H7 (cell line): ENCODE results near the gene C12orf54. TPM values are rescaled to one million over a fixed set of nuclear protein-coding genes. Genes with fewer than 3 reads are reported as not detected.
"Not testable (repeated sequence)": the region's sequence is repeated elsewhere in the genome, so short reads cannot be mapped to it uniquely, and the experiment has no call there.

Experiments used
- DNase-seq: peaks from one replicate; pipeline ENCODE4 v3.0.0; 2012
- H3K27me3 ChIP-seq: 2 replicates; pipeline ENCODE4 v1.6.0; 2011; ENCODE audit warnings: mild to moderate bottlenecking, low read length; ENCODE audit not compliant: control insufficient read depth, insufficient read depth
- H3K36me3 ChIP-seq: replicated peaks from 2 replicates; pipeline ENCODE4 v1.5.1; 2011; ENCODE audit warnings: low read length; ENCODE audit not compliant: control insufficient read depth, insufficient read depth
- H3K4me3 ChIP-seq: 2 replicates; pipeline ENCODE4 v1.5.1; 2011; ENCODE audit warnings: low read depth, mild to moderate bottlenecking, control low read depth, low read length, moderate library complexity; ENCODE audit not compliant: insufficient read depth
- total RNA-seq: library from RNA; depleted of rRNA; stranded (reverse); fragments of >200 nt; shearing (Covaris generic); gene quantifications from 2 replicates; pipeline ENCODE4 v1.2.3, GENCODE V29; 2014; rRNA removed

Gene C12orf54
- not detected in 2 replicates for total RNA-seq

DNA sequence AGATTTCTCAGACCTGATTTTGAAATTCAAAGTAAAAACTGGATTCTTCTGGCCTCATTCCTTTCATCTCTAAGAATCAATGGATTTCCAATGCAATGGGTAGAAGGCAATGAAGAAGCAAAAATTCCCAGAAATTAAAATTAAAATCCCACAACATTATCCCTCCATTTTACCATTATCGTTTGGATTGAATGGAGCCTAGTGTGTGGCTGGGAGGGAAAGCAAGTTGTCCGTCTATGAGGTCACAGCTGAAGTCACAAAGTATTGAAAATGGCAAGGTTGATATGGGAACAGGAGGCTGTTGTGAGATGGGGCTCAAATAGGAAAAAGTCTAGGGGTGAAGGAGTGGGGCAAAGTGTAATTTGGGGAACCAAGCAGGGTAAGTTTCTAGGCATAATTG lies at the start of gene C12orf54:
C12orf54 (plus strand) TSS at position 301 of the 400 bp plus-strand sequence. CDS start 799 bp downstream, outside the sequence.
- Histone ChIP-seq H3K27me3 (no peaks in the 10 kb centered on the region; the same call in 1 of the 2 replicates), H3K4me3 (no peak within 1 kb of the TSS), H3K36me3 (no peaks in the 10 kb centered on the region)
- no peak for DNase-seq

GRCh38 chr12:48434016-48434415 lies 48.3 kb upstream of the C12orf54 start:
- not testable (repeated sequence) for H3K27me3 ChIP-seq, H3K36me3 ChIP-seq, H3K4me3 ChIP-seq, DNase-seq

- Histone ChIP-seq H3K4me3 (no peak overlapping the region), H3K36me3 (no peaks in the 10 kb centered on the region), H3K27me3 (no peaks in the 10 kb centered on the region)
- DNase-seq: no peak
Measured at GRCh38 chr12:48441069-48441468, 41.2 kb upstream of the C12orf54 start.

- Histone ChIP-seq H3K36me3 (no peaks in the 10 kb centered on the region), H3K4me3 (no peak overlapping the region), H3K27me3 (no peaks in the 10 kb centered on the region)
- peak; percentile 32 for DNase-seq
Measured at GRCh38 chr12:48442179-48442847, 40.0 kb upstream of the C12orf54 start.

DNA sequence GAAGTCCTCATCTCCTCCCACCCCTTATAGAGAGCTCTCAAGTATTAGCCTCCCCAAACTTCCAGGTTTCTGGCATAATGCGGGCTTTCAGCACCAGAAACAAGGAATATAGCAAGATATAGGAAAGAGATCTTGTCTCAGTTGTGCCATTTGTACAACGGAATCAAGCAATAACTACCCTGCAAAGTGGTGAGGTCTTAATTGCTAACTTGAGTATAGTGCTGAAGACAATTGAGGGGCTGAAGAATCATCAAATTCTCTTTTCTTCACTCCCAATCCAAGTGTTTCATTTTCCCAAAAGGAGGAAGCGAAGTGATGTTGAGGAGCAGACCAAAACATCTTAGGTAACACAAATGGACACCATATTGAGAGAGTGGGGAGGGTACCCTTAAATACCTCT lies 36.8 kb upstream of the C12orf54 start:
- DNase-seq: no peak
- H3K27me3 ChIP-seq: no peaks in the 10 kb centered on the region
- H3K36me3 ChIP-seq: no peaks in the 10 kb centered on the region
- H3K4me3 ChIP-seq: no peak overlapping the region

DNA sequence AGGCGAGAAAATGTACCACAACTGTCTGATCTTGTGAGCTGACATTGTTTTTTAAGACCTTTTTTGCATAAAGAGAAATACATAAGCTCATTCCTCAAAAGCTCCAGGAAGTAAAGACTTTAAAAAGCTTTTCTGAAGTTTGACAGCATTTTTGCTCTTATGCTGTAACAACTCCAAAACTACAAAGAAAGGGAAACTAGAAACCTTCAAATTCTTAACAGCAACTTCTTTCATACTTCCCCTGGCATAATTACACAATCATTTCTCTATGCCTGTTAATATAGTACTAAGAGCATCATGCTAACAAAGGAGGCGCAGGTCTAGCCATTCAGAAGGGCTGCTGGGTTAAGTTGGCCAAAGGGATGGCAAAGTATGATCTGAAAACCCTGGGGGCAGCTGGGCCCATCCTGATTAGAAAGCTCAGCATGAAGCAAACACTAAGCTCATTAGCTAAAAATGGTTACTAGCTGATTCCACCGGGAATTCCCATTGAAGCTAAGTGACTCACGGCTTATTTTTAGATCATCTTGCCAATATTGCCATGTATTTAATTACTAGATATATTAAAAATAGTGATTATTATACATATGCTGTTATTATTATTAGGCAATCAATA lies 36.0 kb upstream of the C12orf54 start:
- peak; percentile 35 for DNase-seq
- Histone ChIP-seq H3K27me3 (no peaks in the 10 kb centered on the region), H3K36me3 (no peaks in the 10 kb centered on the region), H3K4me3 (no peak overlapping the region)

DNA sequence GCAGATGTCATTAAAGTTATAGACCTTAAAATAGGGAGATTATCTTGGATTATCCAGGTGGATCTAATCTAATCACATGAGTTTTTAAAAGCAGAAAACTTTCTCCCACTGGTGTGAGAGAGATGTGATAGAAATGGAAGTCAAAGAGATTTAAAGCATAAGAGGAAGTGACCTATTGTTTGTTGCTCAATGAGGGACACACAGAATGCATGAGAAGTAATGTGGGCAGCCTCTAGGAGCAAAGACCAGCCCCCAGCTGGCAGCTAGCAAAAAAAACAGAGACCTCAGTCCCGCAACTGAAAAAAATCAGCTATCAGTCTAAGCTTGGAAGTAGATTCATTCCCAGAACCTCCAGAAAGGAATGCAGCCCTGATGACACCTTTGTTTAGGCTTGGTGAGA lies 34.5 kb upstream of the C12orf54 start:
- no peak for DNase-seq
- no peaks in the 10 kb centered on the region for H3K27me3 ChIP-seq
- H3K4me3 ChIP-seq: no peak overlapping the region
- H3K36me3 ChIP-seq: no peaks in the 10 kb centered on the region

GRCh38 chr12:48451372-48451771 lies 30.9 kb upstream of the C12orf54 start:
- DNase-seq: no peak
- H3K36me3 ChIP-seq: no peaks in the 10 kb centered on the region
- no peaks in the 10 kb centered on the region; the same call in 1 of the 2 replicates for H3K27me3 ChIP-seq
- H3K4me3 ChIP-seq: no peak overlapping the region

DNA sequence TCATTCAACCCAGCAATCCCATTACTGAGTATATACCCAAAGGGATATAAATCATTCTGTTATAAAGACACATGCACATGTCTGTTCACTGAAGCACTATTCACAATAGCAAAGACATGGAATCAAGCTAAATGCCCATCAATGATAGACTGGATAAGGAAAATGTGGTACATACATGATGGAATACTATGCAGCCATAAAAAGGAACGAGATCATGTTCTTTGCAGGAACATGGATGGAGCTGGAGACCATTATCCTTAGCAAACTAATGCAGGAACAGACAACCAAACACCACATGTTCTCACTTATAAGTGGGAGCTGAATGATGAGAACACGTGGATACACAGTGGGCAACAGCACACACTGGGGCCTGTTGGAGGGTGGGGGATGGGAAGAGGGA lies 29.3 kb upstream of the C12orf54 start:
- not testable (repeated sequence) for H3K36me3 ChIP-seq, H3K27me3 ChIP-seq, H3K4me3 ChIP-seq, DNase-seq

GRCh38 chr12:48454667-48455066 lies 27.6 kb upstream of the C12orf54 start:
- no peaks in the 10 kb centered on the region for H3K36me3 ChIP-seq
- H3K27me3 ChIP-seq: no peaks in the 10 kb centered on the region; the same call in 1 of the 2 replicates
- no peak for DNase-seq
- H3K4me3 ChIP-seq: no peak overlapping the region

DNA sequence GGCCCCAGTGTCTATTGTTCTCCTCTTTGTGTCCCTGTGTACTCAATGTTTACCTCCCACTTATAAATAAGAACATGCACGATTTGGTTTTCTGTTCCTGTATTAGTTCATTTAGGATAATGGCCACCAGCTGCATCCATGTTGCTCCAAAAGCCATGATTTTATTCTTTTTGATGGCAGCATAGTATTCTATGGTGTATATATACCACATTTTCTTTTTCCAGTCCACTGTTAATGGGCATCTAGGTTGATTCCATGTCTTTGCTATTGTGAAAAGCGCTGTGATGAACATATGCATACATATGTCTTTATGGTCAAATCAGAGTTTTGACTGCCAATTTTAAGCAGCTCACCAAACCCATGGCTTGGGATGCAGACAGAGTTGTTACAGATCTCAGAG lies 27.2 kb upstream of the C12orf54 start:
- Histone ChIP-seq H3K27me3 (no peaks in the 10 kb centered on the region; the same call in 1 of the 2 replicates), H3K4me3 (no peak overlapping the region), H3K36me3 (no peaks in the 10 kb centered on the region)
- DNase-seq: no peak

GRCh38 chr12:48459259-48459658 lies 23.0 kb upstream of the C12orf54 start:
- Histone ChIP-seq H3K36me3 (no peaks in the 10 kb centered on the region), H3K4me3 (no peak overlapping the region), H3K27me3 (no peaks in the 10 kb centered on the region; the same call in 1 of the 2 replicates)
- DNase-seq: no peak

DNA sequence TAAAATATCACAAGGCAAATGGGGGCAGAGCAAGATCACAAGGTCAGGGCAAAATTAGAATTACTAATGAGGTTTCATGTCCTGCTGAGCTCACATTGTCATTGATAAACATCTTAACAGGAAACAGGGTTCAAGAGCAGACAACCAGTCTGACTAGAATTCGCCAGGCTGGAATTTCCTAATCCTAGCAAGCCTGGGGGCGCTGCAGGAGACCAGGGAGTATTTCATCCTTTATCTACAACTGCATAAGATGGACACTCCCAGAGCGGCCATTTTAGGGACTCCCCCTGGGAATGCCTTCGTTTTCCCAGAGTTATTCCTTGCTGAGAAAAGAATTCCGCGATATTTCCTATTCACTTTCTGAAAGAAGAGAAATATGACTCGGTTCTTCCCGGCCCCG lies 13.3 kb upstream of the C12orf54 start:
- H3K36me3 ChIP-seq, DNase-seq, H3K4me3 ChIP-seq, H3K27me3 ChIP-seq: not testable (repeated sequence)

DNA sequence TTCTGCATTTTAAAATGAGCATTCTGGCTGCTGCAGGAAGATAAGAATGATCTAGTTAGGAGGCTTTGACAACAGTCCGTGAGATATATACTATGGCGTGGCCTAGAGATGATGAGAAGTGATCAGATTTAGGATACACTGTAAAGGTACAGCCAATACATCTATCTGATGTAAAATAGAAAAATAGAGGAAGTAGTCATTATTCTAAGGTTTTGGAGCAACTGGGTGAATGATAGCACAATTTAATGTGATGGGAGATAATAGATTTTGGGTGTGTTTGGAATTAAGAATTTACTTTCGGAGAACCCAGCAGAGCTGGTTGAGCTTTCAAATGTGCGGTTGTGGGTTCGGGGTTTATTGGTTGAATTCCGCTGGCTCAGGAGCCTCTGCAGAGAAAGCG lies 10.0 kb upstream of the C12orf54 start, which contains the start of gene ANP32D:
ANP32D (plus strand) TSS at position 301 of the 400 bp plus-strand sequence. CDS start 106 bp downstream, outside the sequence.
- Histone ChIP-seq H3K4me3 (no peak within 1 kb of the TSS), H3K27me3 (no peaks in the 10 kb centered on the region), H3K36me3 (no peaks in the 10 kb centered on the region)
- no peak for DNase-seq

DNA sequence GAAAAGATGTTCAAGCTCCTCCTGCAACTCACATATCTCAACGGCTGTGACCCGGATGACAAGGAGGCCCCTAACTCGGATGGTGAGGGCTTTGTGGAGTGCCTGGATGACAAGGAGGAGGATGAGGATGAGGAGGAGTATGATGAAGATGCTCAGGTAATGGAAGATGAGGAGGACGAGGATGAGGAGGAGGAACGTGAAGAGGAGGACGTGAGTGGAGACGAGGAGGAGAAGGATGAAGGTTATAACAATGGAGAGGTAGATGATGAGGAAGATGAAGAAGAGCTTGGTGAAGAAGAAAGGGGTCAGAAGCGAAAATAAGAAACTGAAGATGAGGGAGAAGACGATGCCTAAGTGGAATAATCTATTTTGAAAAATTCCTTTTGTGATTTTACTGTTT lies 9.2 kb upstream of the C12orf54 start:
- Histone ChIP-seq H3K27me3 (no peaks in the 10 kb centered on the region), H3K4me3 (no peak overlapping the region), H3K36me3 (no peaks in the 10 kb centered on the region)
- no peak for DNase-seq
